Measurements from ENCODE around the gene ZNF546.

Gene ZNF546

GRCh38 chr19:39969681-39970424, 27.0 kb upstream of the ZNF546 start:
- peaks cover 4 to 19% (median 17%) of the 10 kb centered on the region in 4 experiments for H3K4me1 ChIP-seq (ENCODE audit: control extremely low read depth in 1 of 4, control insufficient read depth in 4 of 4, insufficient read depth in 4 of 4, low read length in 3 of 4)
- CTCF ChIA-PET: interaction anchor here (0.5 to 2.1 kb wide), 22 partner anchors 8 to 1825 kb away, joined by 3 to 16 read pairs (median 3); partner anchors contain the start of genes ZNF780A and ZNF780B
- H3K4me3 ChIP-seq (ENCODE audit: control insufficient read depth in 1 of 7, extremely low read depth in 1 of 7, insufficient read depth in 4 of 7, low read depth in 2 of 7, low read length in 6 of 7): peak overlapping the region in 6 of 7 experiments; percentile 65 to 98 (median 86)
- H3K36me3 ChIP-seq (ENCODE audit: control insufficient read depth in 4 of 4, insufficient read depth in 4 of 4, low read length in 3 of 4): peaks cover 0 to 27% (median 18%) of the 10 kb centered on the region in 4 experiments
- 74% methylated on average over 8 of the region's 13 CpGs for WGBS (ENCODE audit: insufficient coverage)
- H3K9me3 ChIP-seq (ENCODE audit: control extremely low read depth in 1 of 5, control insufficient read depth in 4 of 5, insufficient read depth in 2 of 5, low read depth in 1 of 5, low read length in 4 of 5): no peaks in the 10 kb centered on the region
- no peak for DNase-seq
- H3K27ac ChIP-seq (ENCODE audit: insufficient read depth in 1 of 2, low read depth in 1 of 2, low read length in 2 of 2, poor library complexity in 1 of 2, severe bottlenecking in 2 of 2): peak overlapping the region in 1 of 2 experiments; percentile 99
- H3K27me3 ChIP-seq (replicated peaks in 2 of 5; ENCODE audit: control insufficient read depth in 4 of 5, insufficient read depth in 5 of 5, low read length in 4 of 5): peaks cover 0 to 46% (median 6%) of the 10 kb centered on the region in 5 experiments
- POLR2A ChIA-PET: interaction anchor here (0.6 to 1.4 kb wide), 5 partner anchors 22 to 508 kb away, joined by 3 to 4 read pairs (median 3); partner anchors contain the start of gene ZNF546

- CTCF ChIA-PET: interaction anchor here (0.5 to 2.1 kb wide), 25 partner anchors 9 to 1825 kb away, joined by 3 to 16 read pairs (median 3); partner anchors contain the start of genes FBL, ZNF780A and ZNF780B
- peak in 2 of 3 donors; percentile 65 to 75 for DNase-seq
- no peaks in the 10 kb centered on the region for H3K9me3 ChIP-seq (ENCODE audit: control extremely low read depth in 1 of 5, control insufficient read depth in 4 of 5, insufficient read depth in 2 of 5, low read depth in 1 of 5, low read length in 4 of 5)
- POLR2A ChIA-PET: interaction anchor here (0.6 to 1.4 kb wide), 4 partner anchors 22 to 152 kb away, joined by 3 read pairs; partner anchors contain the start of gene ZNF546
- peak overlapping the region; percentile 22 to 98 (median 84) for H3K4me3 ChIP-seq (ENCODE audit: control insufficient read depth in 1 of 7, extremely low read depth in 1 of 7, insufficient read depth in 4 of 7, low read depth in 2 of 7, low read length in 6 of 7)
- peaks cover 4 to 19% (median 17%) of the 10 kb centered on the region in 4 experiments for H3K4me1 ChIP-seq (ENCODE audit: control extremely low read depth in 1 of 4, control insufficient read depth in 4 of 4, insufficient read depth in 4 of 4, low read length in 3 of 4)
- H3K27ac ChIP-seq (ENCODE audit: insufficient read depth in 1 of 2, low read depth in 1 of 2, low read length in 2 of 2, poor library complexity in 1 of 2, severe bottlenecking in 2 of 2): peak overlapping the region in 1 of 2 experiments; percentile 99
- peaks cover 1 to 30% (median 21%) of the 10 kb centered on the region in 4 experiments for H3K36me3 ChIP-seq (ENCODE audit: control insufficient read depth in 4 of 4, insufficient read depth in 4 of 4, low read length in 3 of 4)
- WGBS (ENCODE audit: insufficient coverage): 8% methylated on average over 10 of the region's 11 CpGs
- peaks cover 0 to 43% (median 6%) of the 10 kb centered on the region in 5 experiments for H3K27me3 ChIP-seq (replicated peaks in 2 of 5; ENCODE audit: control insufficient read depth in 4 of 5, insufficient read depth in 5 of 5, low read length in 4 of 5)
Measured at GRCh38 chr19:39970425-39970674, 26.5 kb upstream of the ZNF546 start.

- WGBS (ENCODE audit: insufficient coverage): 0% methylated on average over 38 of the region's 47 CpGs
- peak; percentile 99 for DNase-seq
- POLR2A ChIA-PET: interaction anchor here (0.6 to 1.4 kb wide), 4 partner anchors 23 to 152 kb away, joined by 3 read pairs; partner anchors contain the start of gene ZNF546
Measured at GRCh38 chr19:39970675-39971379, 26.0 kb upstream of the ZNF546 start, which contains the start of gene PSMC4. Gene PSMC4 (plus strand): TSS chr19:39971165. CDS start chr19:39971203, 38 bp downstream.

GRCh38 chr19:39971380-39972035, 25.4 kb upstream of the ZNF546 start:
- Histone ChIP-seq H3K4me3 (ENCODE audit: control insufficient read depth in 1 of 7, extremely low read depth in 1 of 7, insufficient read depth in 4 of 7, low read depth in 2 of 7, low read length in 6 of 7) (peak overlapping the region; percentile 64 to 98 (median 84)), H3K4me1 (ENCODE audit: control extremely low read depth in 1 of 4, control insufficient read depth in 4 of 4, insufficient read depth in 4 of 4, low read length in 3 of 4) (peaks cover 4 to 19% (median 17%) of the 10 kb centered on the region in 4 experiments), H3K9me3 (ENCODE audit: control extremely low read depth in 1 of 5, control insufficient read depth in 4 of 5, insufficient read depth in 2 of 5, low read depth in 1 of 5, low read length in 4 of 5) (no peaks in the 10 kb centered on the region), H3K36me3 (ENCODE audit: control insufficient read depth in 4 of 4, insufficient read depth in 4 of 4, low read length in 3 of 4) (peaks cover 5 to 35% (median 26%) of the 10 kb centered on the region in 4 experiments), H3K27me3 (replicated peaks in 2 of 5; ENCODE audit: control insufficient read depth in 4 of 5, insufficient read depth in 5 of 5, low read length in 4 of 5) (peaks cover 0 to 35% (median 6%) of the 10 kb centered on the region in 5 experiments), H3K27ac (ENCODE audit: insufficient read depth in 1 of 2, low read depth in 1 of 2, low read length in 2 of 2, poor library complexity in 1 of 2, severe bottlenecking in 2 of 2) (peak overlapping the region; percentile 95 to 99)
- no peak for DNase-seq
- CTCF ChIA-PET: interaction anchor here (0.6 to 2.1 kb wide), 15 partner anchors 9 to 298 kb away, joined by 3 to 16 read pairs (median 4); partner anchors contain the start of genes ZNF780A and ZNF780B
- POLR2A ChIA-PET: interaction anchor here (1.4 kb wide), 1 partner anchor 24 kb away, joined by 3 read pairs; no protein-coding TSS in a partner anchor
- 6% methylated on average over 18 of the region's 21 CpGs for WGBS (ENCODE audit: insufficient coverage)

More at GRCh38 chr19:39970675-39971379, 26.0 kb upstream of the ZNF546 start, which contains the start of gene PSMC4:
- CTCF ChIA-PET: interaction anchor here (0.6 to 2.1 kb wide), 26 partner anchors 9 to 298 kb away, joined by 3 to 16 read pairs (median 3); partner anchors contain the start of genes FBL, ZNF780A and ZNF780B
- Histone ChIP-seq H3K36me3 (ENCODE audit: control insufficient read depth in 4 of 4, insufficient read depth in 4 of 4, low read length in 3 of 4) (peaks cover 5 to 35% (median 26%) of the 10 kb centered on the region in 4 experiments), H3K27ac (ENCODE audit: insufficient read depth in 1 of 2, low read depth in 1 of 2, low read length in 2 of 2, poor library complexity in 1 of 2, severe bottlenecking in 2 of 2) (peak within 1 kb of the TSS; percentile 95 to 99), H3K4me3 (ENCODE audit: control insufficient read depth in 1 of 7, extremely low read depth in 1 of 7, insufficient read depth in 4 of 7, low read depth in 2 of 7, low read length in 6 of 7) (peak within 1 kb of the TSS; percentile 64 to 98 (median 84)), H3K9me3 (ENCODE audit: control extremely low read depth in 1 of 5, control insufficient read depth in 4 of 5, insufficient read depth in 2 of 5, low read depth in 1 of 5, low read length in 4 of 5) (no peaks in the 10 kb centered on the region), H3K27me3 (replicated peaks in 2 of 5; ENCODE audit: control insufficient read depth in 4 of 5, insufficient read depth in 5 of 5, low read length in 4 of 5) (peaks cover 0 to 38% (median 6%) of the 10 kb centered on the region in 5 experiments), H3K4me1 (ENCODE audit: control extremely low read depth in 1 of 4, control insufficient read depth in 4 of 4, insufficient read depth in 4 of 4, low read length in 3 of 4) (peaks cover 4 to 19% (median 17%) of the 10 kb centered on the region in 4 experiments)

GRCh38 chr19:39974377-39975155, 22.3 kb upstream of the ZNF546 start:
- Histone ChIP-seq H3K4me1 (ENCODE audit: control extremely low read depth in 1 of 4, control insufficient read depth in 4 of 4, insufficient read depth in 4 of 4, low read length in 3 of 4) (peaks cover 4 to 19% (median 17%) of the 10 kb centered on the region in 4 experiments), H3K27ac (ENCODE audit: insufficient read depth in 1 of 2, low read depth in 1 of 2, low read length in 2 of 2, poor library complexity in 1 of 2, severe bottlenecking in 2 of 2) (no peak overlapping the region), H3K27me3 (replicated peaks in 2 of 5; ENCODE audit: control insufficient read depth in 4 of 5, insufficient read depth in 5 of 5, low read length in 4 of 5) (peaks cover 0 to 6% (median 0%) of the 10 kb centered on the region in 5 experiments), H3K9me3 (ENCODE audit: control extremely low read depth in 1 of 5, control insufficient read depth in 4 of 5, insufficient read depth in 2 of 5, low read depth in 1 of 5, low read length in 4 of 5) (no peaks in the 10 kb centered on the region), H3K4me3 (ENCODE audit: control insufficient read depth in 1 of 7, extremely low read depth in 1 of 7, insufficient read depth in 4 of 7, low read depth in 2 of 7, low read length in 6 of 7) (no peak overlapping the region), H3K36me3 (ENCODE audit: control insufficient read depth in 4 of 4, insufficient read depth in 4 of 4, low read length in 3 of 4) (peaks cover 7 to 54% (median 38%) of the 10 kb centered on the region in 4 experiments)
- POLR2A ChIA-PET: no interaction called here
- CTCF ChIA-PET: no interaction called here
- WGBS (ENCODE audit: insufficient coverage): 95% methylated on average over 13 of the region's 24 CpGs
- DNase-seq: no peak

- ChIA-PET POLR2A (no interaction called here), CTCF (no interaction called here)
- no peak for DNase-seq
- WGBS (ENCODE audit: insufficient coverage): no CpG with 5 or more reads among the region's 1 CpG
- H3K4me3 ChIP-seq (ENCODE audit: control insufficient read depth in 1 of 7, extremely low read depth in 1 of 7, insufficient read depth in 4 of 7, low read depth in 2 of 7, low read length in 6 of 7): no peak overlapping the region
- H3K27me3 ChIP-seq (replicated peaks in 2 of 5; ENCODE audit: control insufficient read depth in 4 of 5, insufficient read depth in 5 of 5, low read length in 4 of 5): no peaks in the 10 kb centered on the region
- no peak overlapping the region for H3K27ac ChIP-seq (ENCODE audit: insufficient read depth in 1 of 2, low read depth in 1 of 2, low read length in 2 of 2, poor library complexity in 1 of 2, severe bottlenecking in 2 of 2)
- peaks cover 3 to 32% (median 10%) of the 10 kb centered on the region in 5 experiments for H3K9me3 ChIP-seq (ENCODE audit: control extremely low read depth in 1 of 5, control insufficient read depth in 4 of 5, insufficient read depth in 2 of 5, low read depth in 1 of 5, low read length in 4 of 5)
- peaks cover 7 to 50% (median 35%) of the 10 kb centered on the region in 4 experiments for H3K36me3 ChIP-seq (ENCODE audit: control insufficient read depth in 4 of 4, insufficient read depth in 4 of 4, low read length in 3 of 4)
- H3K4me1 ChIP-seq (ENCODE audit: control extremely low read depth in 1 of 4, control insufficient read depth in 4 of 4, insufficient read depth in 4 of 4, low read length in 3 of 4): no peaks in the 10 kb centered on the region
Measured at GRCh38 chr19:39982883-39983282, 14.0 kb upstream of the ZNF546 start.
